ENCODE data around the gene RENBP.

GRCh38 chrX:153939573-153939972 lies 4.9 kb downstream of the RENBP start:
- TF ChIP-seq CTCF (IDR thresholded peaks at IDR 0.05), result no peak
- TF ChIP-seq POLR2A (IDR thresholded peaks at IDR 0.05), result no peak

Data from body of pancreas (tissue), 4 donors.